GM10248 (cell line): ENCODE data around the gene WNK4.

Source experiments
- CTCF ChIA-PET: fragments of 300-600 bp; sonication (Branson Sonifier 250); formaldehyde crosslinking; extraction: SDS; loops from one replicate; lab custom pipeline; 2021; ENCODE audit warnings: antibody characterized with exemption; lab: Yijun Ruan, JAX
- POLR2A ChIA-PET: fragments of 350-650 bp; sonication (Branson Sonifier 250); formaldehyde crosslinking; extraction: SDS; loops from one replicate; lab custom pipeline; 2020; ENCODE audit warnings: antibody characterized with exemption; lab: Yijun Ruan, JAX
- DNase-seq: peaks from one replicate; pipeline ENCODE4 v3.0.0; 2012; ENCODE audit errors: extremely low spot score
- CTCF ChIP-seq: IDR thresholded peaks from 2 replicates; pipeline ENCODE4 v1.5.1; 2012; ENCODE audit warnings: mild to moderate bottlenecking, low read depth; ENCODE audit errors: extremely low read depth, missing control alignments, control extremely low read depth

The WNK4 gene

GRCh38 chr17:42814633-42815399, 34.4 kb downstream of the WNK4 start:
- POLR2A ChIA-PET = no interaction called here
- no peak for DNase-seq
- CTCF ChIA-PET = interaction anchor here (1.2 to 2.8 kb wide), 4 partner anchors 10 to 579 kb away, joined by 3 to 19 read pairs (median 6); partner anchors contain the start of gene BECN1
- TF ChIP-seq CTCF = no peak

GRCh38 chr17:42817866-42818265, 37.5 kb downstream of the WNK4 start:
- ChIA-PET POLR2A (interaction anchor here (0.6 kb wide), 1 partner anchor 93 kb away, joined by 3 read pairs; no protein-coding TSS in a partner anchor), CTCF (interaction anchor here (1.0 to 5.4 kb wide), 7 partner anchors 11 to 213 kb away, joined by 3 to 37 read pairs (median 4); partner anchors contain the start of genes COA3, PSME3, PTGES3L and RUNDC1)
- no peak for TF ChIP-seq CTCF
- DNase-seq = no peak

- POLR2A ChIA-PET = interaction anchor here (0.6 kb wide), 1 partner anchor 93 kb away, joined by 3 read pairs; no protein-coding TSS in a partner anchor
- DNase-seq = no peak
- CTCF ChIA-PET = interaction anchor here (0.5 to 5.4 kb wide), 12 partner anchors 12 to 533 kb away, joined by 3 to 37 read pairs (median 4); partner anchors contain the start of genes COA3, PSMC3IP, PSME3 and PTGES3L
- TF ChIP-seq CTCF = no peak
Measured at GRCh38 chr17:42818379-42818778, 38.0 kb downstream of the WNK4 start.

- peak; percentile 72 for TF ChIP-seq CTCF
- ChIA-PET CTCF (interaction anchor here (0.8 to 6.6 kb wide), 22 partner anchors 9 to 242 kb away, joined by 3 to 80 read pairs (median 4); partner anchors contain the start of genes COA3, PSMC3IP, PSME3 and RPL27), POLR2A (no interaction called here)
- peak; percentile 62 for DNase-seq
Measured at GRCh38 chr17:42819939-42820535, 39.6 kb downstream of the WNK4 start.

GRCh38 chr17:42821176-42821575, 40.8 kb downstream of the WNK4 start:
- ChIA-PET CTCF (interaction anchor here (1.1 to 6.6 kb wide), 13 partner anchors 11 to 243 kb away, joined by 3 to 80 read pairs (median 6); partner anchors contain the start of genes COA3, PSME3, RPL27 and WNK4), POLR2A (no interaction called here)
- DNase-seq = no peak
- TF ChIP-seq CTCF = no peak

GRCh38 chr17:42827472-42827871, 47.1 kb downstream of the WNK4 start:
- no peak for TF ChIP-seq CTCF
- ChIA-PET CTCF (no interaction called here), POLR2A (no interaction called here)
- DNase-seq = no peak
